PC-9 (cell line): Measurements from ENCODE around the gene STAMBP. TPM values are rescaled to one million over a fixed set of nuclear protein-coding genes. Genes with fewer than 3 reads are reported as not detected.

Source experiments
- BruUV-seq: library from RNA; stranded (reverse); fragments of 400-500 nt; replicated peaks from 2 replicates; lab custom pipeline; 2021; lab: Mats Ljungman, UMichigan
- CTCF ChIA-PET: fragments of 300-600 bp; sonication (Branson Sonifier 250); formaldehyde crosslinking; loops from one replicate; lab custom pipeline; 2022; ENCODE audit warnings: antibody characterized with exemption; lab: Charles Lee
- POLR2A ChIA-PET: fragments of 300-600 bp; sonication (Branson Sonifier 250); formaldehyde crosslinking; loops from one replicate; lab custom pipeline; 2022; ENCODE audit warnings: antibody characterized with exemption; ENCODE audit not compliant: unreplicated experiment; lab: Charles Lee
- DNase-seq, 2 experiments: peaks; one replicate each; pipeline versions ENCODE4 v3.0.0 to v3.0.0-alpha.2; 2015 to 2022; ENCODE audit warnings: mixed read lengths in 1 of 2
- H2AFZ ChIP-seq: fragments of 200-600 bp; sonication (generic); 2 replicates; pipeline ENCODE4 v1.8.1; 2017; ENCODE audit warnings: antibody characterized with exemption
- H3F3A ChIP-seq: fragments of 200-600 bp; sonication (generic); 2 replicates; pipeline ENCODE4 v1.8.1; 2017; ENCODE audit warnings: antibody characterized with exemption, mild to moderate bottlenecking, low read depth; ENCODE audit not compliant: insufficient read depth
- H3K27ac ChIP-seq: fragments of 200-600 bp; sonication (generic); 2 replicates; pipeline ENCODE4 v1.6.1; 2016; ENCODE audit warnings: mixed run types
- H3K27me3 ChIP-seq: fragments of 200-600 bp; sonication (generic); 2 replicates; pipeline ENCODE4 v1.6.1; 2016; ENCODE audit warnings: low read depth, mixed run types; ENCODE audit not compliant: insufficient read depth
- H3K36me3 ChIP-seq: fragments of 200-600 bp; sonication (generic); 2 replicates; pipeline ENCODE4 v1.6.1; 2016; ENCODE audit warnings: low read depth, mixed run types
- H3K4me1 ChIP-seq: fragments of 200-600 bp; sonication (generic); replicated peaks from 2 replicates; pipeline ENCODE4 v1.6.1; 2016; ENCODE audit warnings: mixed run types; ENCODE audit not compliant: insufficient read depth
- H3K4me2 ChIP-seq: fragments of 200-600 bp; sonication (generic); 2 replicates; pipeline ENCODE4 v1.6.1; 2017; ENCODE audit warnings: mixed run types
- H3K4me3 ChIP-seq: fragments of 200-600 bp; sonication (generic); 2 replicates; pipeline ENCODE4 v1.6.1; 2016; ENCODE audit warnings: mixed run types
- H3K79me2 ChIP-seq: fragments of 200-600 bp; sonication (generic); 2 replicates; pipeline ENCODE4 v1.6.1; 2017; ENCODE audit warnings: low read depth, mixed run types
- H3K9me2 ChIP-seq: fragments of 200-600 bp; sonication (generic); 2 replicates; pipeline ENCODE4 v1.8.1; 2017; ENCODE audit warnings: mild to moderate bottlenecking; ENCODE audit not compliant: insufficient read depth
- H3K9me3 ChIP-seq: fragments of 200-600 bp; sonication (generic); 2 replicates; pipeline ENCODE4 v1.8.1; 2016; ENCODE audit warnings: low read depth; ENCODE audit not compliant: insufficient read depth
- H4K20me1 ChIP-seq: fragments of 200-600 bp; sonication (generic); 2 replicates; pipeline ENCODE4 v1.8.1; 2017; ENCODE audit not compliant: insufficient read depth
- CTCF ChIP-seq: fragments of 200-600 bp; sonication (generic); conservative IDR thresholded peaks from 2 replicates; pipeline ENCODE4 v1.6.1; 2017; ENCODE audit warnings: mixed run types, antibody characterized with exemption, mild to moderate bottlenecking, moderate library complexity
- EZH2 ChIP-seq: fragments of 200-600 bp; sonication (generic); IDR thresholded peaks from 2 replicates; pipeline ENCODE4 v1.8.0; 2017; ENCODE audit warnings: antibody characterized with exemption, low read depth
- intact Hi-C: fragments of 100-400 bp; cut with micrococcal nuclease; formaldehyde crosslinking; loops from one replicate; pipeline ENCODE4 v1.10.0; 2022; ENCODE audit not compliant: unreplicated experiment
- total RNA-seq: library from RNA; stranded (reverse); gene quantifications from 2 replicates; pipeline ENCODE4 v1.2.3, GENCODE V29; 2021

Gene STAMBP
- total RNA-seq, 1 experiment from 2014 or later: 52.2 TPM

- no TSS peak for BruUV-seq
- intact Hi-C loops: no loop called here
- peaks cover 4% of the 10 kb centered on the region; the same call in 1 of the 2 replicates for H3K4me1 ChIP-seq
- no peaks in the 10 kb centered on the region for H3F3A ChIP-seq
- ChIA-PET CTCF (interaction anchor here (0.5 kb wide), 1 partner anchor 686 kb away, joined by 4 read pairs; no protein-coding TSS in a partner anchor), POLR2A (no interaction called here)
- no peak overlapping the region for H3K4me3 ChIP-seq
- no peak overlapping the region for H2AFZ ChIP-seq
- no peaks in the 10 kb centered on the region for H3K27me3 ChIP-seq
- no peaks in the 10 kb centered on the region for H3K9me3 ChIP-seq
- no peak overlapping the region for H3K27ac ChIP-seq
- no peak for TF ChIP-seq CTCF
- TF ChIP-seq EZH2: no peak
- H3K36me3 ChIP-seq: no peaks in the 10 kb centered on the region
- H4K20me1 ChIP-seq: no peaks in the 10 kb centered on the region
- no peaks in the 10 kb centered on the region; the same call in 1 of the 2 replicates for H3K9me2 ChIP-seq
- no peaks in the 10 kb centered on the region for H3K79me2 ChIP-seq
- no peak overlapping the region for H3K4me2 ChIP-seq
- no peak for DNase-seq
Measured at GRCh38 chr2:73821669-73822068, 7.1 kb upstream of the STAMBP start.

GRCh38 chr2:73822276-73822675, 6.5 kb upstream of the STAMBP start:
- Histone ChIP-seq H3K4me1 (peaks cover 4% of the 10 kb centered on the region; the same call in 1 of the 2 replicates), H3K79me2 (no peaks in the 10 kb centered on the region), H3K9me2 (no peaks in the 10 kb centered on the region; the same call in 1 of the 2 replicates), H2AFZ (no peak overlapping the region), H3K36me3 (no peaks in the 10 kb centered on the region), H3K4me2 (no peak overlapping the region), H3K27me3 (no peaks in the 10 kb centered on the region), H3K4me3 (no peak overlapping the region), H3K9me3 (no peaks in the 10 kb centered on the region), H4K20me1 (no peaks in the 10 kb centered on the region), H3K27ac (no peak overlapping the region), H3F3A (no peaks in the 10 kb centered on the region)
- ChIA-PET POLR2A (no interaction called here), CTCF (interaction anchor here (0.5 kb wide), 1 partner anchor 686 kb away, joined by 4 read pairs; no protein-coding TSS in a partner anchor)
- no TSS peak for BruUV-seq
- intact Hi-C loops: no loop called here
- DNase-seq: no peak
- TF ChIP-seq CTCF (no peak), EZH2 (no peak)

GRCh38 chr2:73822991-73823390, 5.8 kb upstream of the STAMBP start:
- no peaks in the 10 kb centered on the region for H4K20me1 ChIP-seq
- ChIA-PET CTCF (interaction anchor here (0.5 kb wide), 1 partner anchor 349 kb away, joined by 4 read pairs; no protein-coding TSS in a partner anchor), POLR2A (no interaction called here)
- no peaks in the 10 kb centered on the region for H3K27me3 ChIP-seq
- 0 out of 2 replicates have a peak overlapping the region, but pooled peaks have one; percentile 2 for H3K4me2 ChIP-seq
- intact Hi-C loops: no loop called here
- no TSS peak for BruUV-seq
- no peak for DNase-seq
- H2AFZ ChIP-seq: no peak overlapping the region
- no peak for TF ChIP-seq CTCF
- no peak for TF ChIP-seq EZH2
- H3K9me2 ChIP-seq: no peaks in the 10 kb centered on the region; the same call in 1 of the 2 replicates
- peaks cover 5% of the 10 kb centered on the region; the same call in 1 of the 2 replicates for H3K4me1 ChIP-seq
- no peak overlapping the region for H3K4me3 ChIP-seq
- H3K36me3 ChIP-seq: no peaks in the 10 kb centered on the region
- no peaks in the 10 kb centered on the region for H3K9me3 ChIP-seq
- H3K27ac ChIP-seq: no peak overlapping the region
- no peaks in the 10 kb centered on the region for H3F3A ChIP-seq
- H3K79me2 ChIP-seq: no peaks in the 10 kb centered on the region
